ENCODE measurements around the gene BCAP31.
"Not testable (repeated sequence)": the region's sequence is repeated elsewhere in the genome, so short reads cannot be mapped to it uniquely, and the experiment has no call there.

The BCAP31 gene

DNA sequence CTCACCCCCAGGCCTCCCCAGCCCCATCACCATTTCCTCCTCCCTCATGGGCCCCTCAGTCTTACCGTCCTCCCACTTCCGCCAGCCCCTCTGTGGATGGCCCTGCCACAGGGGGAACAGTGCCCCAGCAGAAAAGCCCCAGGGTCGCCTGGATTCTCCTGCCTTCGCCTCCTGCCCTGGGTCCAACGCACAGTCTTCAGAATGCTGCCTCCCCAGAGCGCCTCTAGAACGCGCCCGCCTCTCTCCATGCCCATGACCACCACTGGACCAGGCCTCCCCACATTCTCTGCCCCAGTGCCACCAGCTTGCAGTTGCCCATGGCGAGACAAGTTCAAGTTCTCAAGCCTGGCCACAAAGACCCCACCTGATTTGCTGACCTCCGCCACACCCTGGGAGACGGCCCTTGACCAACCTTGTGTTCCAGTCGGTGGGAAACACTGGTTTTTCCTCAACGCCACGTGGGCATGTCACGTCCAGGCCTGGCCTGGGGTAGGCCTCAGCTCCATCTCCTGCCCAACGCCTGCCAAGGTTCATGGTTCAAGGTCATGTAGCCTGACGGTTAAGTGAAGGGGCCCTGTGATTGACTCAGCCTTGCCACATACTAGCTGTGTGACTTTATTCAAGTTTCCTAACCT is 39.2 kb upstream of the BCAP31 start:
- in situ Hi-C loops (cut with MboI; ENCODE audit: low sequenced_read_pairs), result no loop called here

DNA sequence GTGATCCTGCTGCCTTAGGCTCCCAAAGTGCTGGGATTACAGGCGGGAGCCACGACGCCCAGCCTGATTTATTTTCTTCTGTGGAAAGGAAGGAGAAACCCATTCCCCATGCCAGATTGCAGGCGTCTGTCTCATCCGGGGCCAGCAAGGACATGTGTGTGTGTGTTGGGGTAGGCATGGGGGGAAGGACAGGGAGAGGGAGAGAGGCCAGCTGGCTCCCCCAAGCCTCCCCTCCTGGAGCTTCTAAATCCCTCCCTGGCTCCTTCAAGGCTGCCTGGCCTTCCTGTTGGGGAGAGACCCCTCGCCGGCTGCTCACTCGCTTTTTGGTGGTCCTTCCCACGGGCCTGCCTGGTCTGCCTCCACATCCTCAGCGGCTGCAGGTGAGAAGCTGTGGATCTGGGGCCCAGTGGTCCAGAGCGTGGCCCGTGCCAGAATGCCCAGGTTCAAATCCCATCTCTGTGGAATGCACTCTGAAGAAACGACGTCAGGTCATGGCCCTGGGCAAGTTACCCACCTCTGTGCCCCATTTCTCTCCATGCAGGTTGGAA is 38.5 kb upstream of the BCAP31 start:
- in situ Hi-C loops (cut with MboI; ENCODE audit: low sequenced_read_pairs), result no loop called here

DNA sequence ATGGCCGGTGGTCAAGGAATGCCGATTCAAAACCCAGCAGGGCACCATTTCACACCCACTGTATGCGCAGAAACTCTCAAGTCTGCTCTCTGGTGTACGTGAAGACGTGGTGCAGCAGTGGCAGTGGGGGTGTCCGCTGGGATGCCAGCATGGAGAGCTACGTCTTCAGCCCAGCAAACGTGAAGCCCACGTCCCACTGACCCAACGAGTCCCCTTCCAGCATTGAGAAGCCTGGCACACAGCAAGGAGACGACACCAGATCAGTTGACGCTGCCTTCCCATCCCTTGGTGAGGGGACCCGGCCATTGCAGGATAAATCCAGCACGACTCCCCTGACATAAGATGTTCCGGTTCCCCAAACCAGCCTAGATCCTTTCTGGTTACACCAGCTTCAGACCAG is 37.7 kb upstream of the BCAP31 start:
- in situ Hi-C loops (cut with MboI; ENCODE audit: low sequenced_read_pairs), result no loop called here

DNA sequence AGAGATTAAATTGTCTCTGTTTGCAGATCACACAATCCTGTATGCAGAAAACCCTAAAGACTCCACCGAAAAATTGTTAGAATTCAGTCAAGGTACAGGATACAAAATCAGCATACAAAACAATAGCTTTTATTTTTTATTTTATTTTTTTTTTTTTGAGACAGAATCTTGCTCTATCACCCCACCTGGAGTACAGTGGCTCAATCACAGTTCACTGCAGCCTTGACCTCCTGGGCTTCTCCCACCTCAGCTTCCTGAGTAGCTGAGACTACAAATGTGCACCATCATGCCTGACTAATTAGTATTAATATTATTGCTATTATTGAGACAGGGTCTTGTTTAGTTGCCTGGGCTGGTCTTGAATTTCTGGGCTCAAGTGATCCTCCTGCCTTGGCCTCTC is 30.9 kb upstream of the BCAP31 start:
- in situ Hi-C loops (cut with MboI; ENCODE audit: low sequenced_read_pairs), result no loop called here

DNA sequence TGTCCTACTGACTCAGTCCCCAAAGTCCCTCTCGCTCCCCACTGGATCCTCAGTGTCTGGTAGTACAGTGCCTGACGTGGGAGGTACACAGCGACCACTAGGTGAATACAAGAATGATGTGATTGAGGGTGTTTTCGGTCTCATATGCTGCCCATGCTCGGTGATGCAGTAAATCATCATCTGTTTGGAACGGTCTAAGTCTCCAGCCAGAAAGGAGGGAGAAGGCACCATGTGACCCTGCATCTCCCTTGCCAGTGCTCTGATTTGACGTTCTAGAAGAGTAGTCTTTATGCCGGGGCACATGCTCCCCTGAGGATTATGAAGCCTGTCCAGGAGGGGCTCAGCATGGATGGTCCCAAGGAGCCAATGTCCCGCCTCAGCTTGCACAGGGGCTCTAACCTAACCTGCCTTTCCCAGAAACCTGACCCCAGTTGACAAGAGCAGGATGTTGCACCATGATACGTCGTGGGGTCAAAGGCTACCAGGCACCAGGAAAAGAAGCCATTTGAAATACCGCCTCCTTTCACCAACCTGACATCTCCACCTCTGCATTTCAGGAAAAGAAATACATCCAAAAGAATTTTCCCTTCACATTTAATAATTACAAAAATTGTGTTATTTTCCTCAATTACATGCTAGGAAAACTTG is 26.1 kb upstream of the BCAP31 start:
- in situ Hi-C loops (cut with MboI; ENCODE audit: low sequenced_read_pairs), result no loop called here

DNA sequence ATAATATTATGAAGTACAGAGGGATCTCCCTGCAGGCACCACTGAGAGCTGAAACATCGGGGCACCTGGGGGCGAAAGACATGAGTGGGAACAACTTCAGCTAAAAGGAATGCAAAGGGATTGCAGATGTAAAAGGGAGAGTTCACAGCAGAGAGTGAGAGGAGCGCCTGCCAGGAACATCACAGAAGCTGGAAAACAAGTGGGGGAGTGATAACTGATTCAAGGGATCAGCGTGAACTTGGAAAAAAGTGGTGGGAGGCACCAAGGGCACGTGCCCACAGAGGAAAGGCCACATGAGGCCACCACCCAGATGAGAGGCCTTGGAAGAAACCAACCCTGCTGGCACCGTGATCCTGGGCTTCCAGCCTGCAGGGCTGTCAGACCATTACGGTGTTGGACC is 24.8 kb upstream of the BCAP31 start:
- in situ Hi-C loops (cut with MboI; ENCODE audit: low sequenced_read_pairs), result not testable (repeated sequence)

DNA sequence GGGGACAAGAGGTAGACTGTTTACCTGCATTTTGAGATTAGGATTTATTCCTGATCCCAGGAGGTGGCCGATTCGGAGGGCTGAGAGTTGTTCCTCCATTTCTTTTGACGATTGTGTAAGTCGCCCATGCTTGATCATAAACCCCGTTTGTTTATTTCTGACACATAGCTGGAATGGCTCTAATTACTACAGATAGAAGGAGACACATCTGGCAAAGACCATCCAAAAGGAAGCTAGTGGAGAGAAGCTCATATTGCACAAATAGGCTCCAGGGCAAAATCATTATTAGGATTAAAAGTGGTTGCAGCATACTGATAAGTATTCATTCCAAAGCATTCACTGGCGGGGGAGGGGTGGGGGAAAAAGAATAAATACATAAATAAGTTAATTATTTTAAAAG is 22.8 kb upstream of the BCAP31 start:
- in situ Hi-C loops (cut with MboI; ENCODE audit: low sequenced_read_pairs), result not testable (repeated sequence)

DNA sequence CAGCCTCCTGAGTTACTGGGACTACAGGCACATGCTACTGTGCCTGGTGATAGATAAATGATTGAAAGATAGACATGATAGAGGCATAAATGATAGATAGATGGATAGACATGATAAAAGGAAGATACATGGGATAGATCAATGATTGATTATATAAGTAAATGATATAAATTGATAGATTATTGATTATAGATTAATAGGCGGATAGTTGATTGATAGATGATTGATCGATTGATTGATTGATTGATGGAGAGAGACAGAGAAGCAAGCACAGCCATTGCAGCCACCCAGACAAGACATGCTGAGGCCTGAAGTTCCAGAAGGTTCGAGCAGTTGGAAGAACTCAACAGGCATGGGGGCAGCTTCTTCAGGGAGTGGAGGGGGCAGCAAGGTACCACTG is 22.2 kb upstream of the BCAP31 start:
- in situ Hi-C loops (cut with MboI; ENCODE audit: low sequenced_read_pairs), result no loop called here

DNA sequence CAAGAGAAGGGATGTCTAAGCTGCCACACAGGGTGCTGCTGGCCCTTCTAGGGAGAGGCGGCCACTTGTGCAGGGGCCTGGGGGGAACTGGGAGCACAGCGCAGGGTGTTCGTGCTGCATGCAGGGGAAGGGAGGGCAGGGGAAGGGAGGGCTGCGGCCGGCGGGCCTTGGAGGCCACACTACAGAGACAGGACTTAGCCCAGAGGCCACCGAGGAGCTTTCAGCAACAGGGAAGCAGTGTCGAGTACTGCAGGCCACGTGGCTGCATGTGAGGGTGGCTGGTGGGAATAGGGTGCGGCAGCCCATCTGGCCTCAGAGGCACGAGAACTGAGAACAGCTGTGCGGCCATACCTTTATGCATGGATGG is 20.9 kb upstream of the BCAP31 start:
- in situ Hi-C loops (cut with MboI; ENCODE audit: low sequenced_read_pairs), result not testable (repeated sequence)

DNA sequence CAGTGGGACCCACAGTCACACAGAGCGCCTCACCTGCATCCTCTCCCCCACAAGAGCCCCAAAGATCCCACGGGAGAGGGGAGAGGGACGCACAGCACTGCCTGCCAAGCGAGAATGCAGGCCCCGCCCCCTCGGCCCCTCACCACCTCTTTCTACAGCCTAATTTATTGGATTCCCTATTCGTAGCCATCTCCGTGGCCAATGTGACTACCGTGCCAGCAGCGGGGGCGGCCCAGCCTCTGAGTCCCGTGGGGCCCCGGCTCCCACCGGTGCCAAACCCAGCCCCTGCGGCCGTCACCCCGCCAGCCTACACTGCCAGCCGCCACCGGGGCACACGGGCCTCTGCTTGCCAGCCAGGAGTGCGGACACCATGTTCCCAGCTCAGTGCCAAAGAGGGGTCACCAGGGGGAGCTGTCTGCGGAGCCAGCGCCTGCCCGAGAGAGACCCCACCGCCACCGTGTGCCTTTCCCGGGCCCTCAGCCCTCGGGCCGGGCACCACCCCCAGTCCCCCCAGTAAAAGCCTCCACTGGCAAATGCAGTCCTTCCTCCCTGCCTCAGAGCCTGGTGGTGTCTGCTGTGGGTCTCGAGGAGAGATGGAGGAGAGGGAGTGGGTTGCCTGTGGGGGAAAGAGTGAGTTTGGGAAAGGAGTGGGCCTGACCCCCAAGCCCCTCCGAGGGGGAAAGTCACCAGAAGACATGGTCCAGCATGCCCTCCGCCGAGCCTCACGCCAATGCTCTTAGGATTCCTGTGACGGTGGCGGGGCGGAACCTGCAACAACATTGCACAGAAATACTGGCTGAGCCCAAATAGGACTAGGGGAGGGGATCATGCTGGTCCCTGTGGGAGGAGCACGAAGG is 20.3 kb upstream of the BCAP31 start:
- in situ Hi-C loops (cut with MboI; ENCODE audit: low sequenced_read_pairs), result no loop called here

DNA sequence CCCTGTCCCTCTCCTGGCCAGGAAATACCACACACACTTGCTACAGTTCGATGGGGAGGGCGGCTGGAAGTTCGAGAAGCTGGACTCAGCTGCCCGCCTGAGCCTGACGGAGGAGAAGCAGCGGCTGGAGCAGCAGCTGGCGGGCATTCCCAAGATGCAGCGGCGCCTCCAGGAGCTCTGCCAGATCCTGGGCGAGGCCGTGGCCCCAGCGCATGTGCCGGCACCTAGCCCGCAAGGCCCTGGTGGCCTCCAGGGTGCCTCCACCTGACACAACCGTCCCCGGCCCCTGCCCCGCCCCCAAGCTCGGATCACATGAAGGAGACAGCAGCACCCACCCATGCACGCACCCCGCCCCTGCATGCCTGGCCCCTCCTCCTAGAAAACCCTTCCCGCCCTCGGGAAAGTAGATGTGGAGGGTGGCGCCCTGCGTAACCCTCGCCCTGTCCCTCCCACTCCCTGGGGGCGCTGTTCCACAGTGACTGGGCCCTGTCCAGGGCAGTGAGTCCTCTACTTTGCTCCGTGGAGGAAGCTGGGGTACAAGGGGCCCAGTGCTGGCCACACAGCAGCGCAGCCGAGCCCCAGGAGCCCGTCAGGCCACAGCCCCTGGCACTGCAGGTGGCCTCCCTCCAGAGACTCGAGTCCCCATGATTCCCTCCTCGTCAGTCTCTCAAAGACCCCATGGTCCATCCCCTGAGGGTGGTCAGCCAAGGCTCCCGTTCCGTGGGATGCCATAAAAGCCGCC is 19.5 kb upstream of the BCAP31 start:
- in situ Hi-C loops (cut with MboI; ENCODE audit: low sequenced_read_pairs), result not testable (repeated sequence)

DNA sequence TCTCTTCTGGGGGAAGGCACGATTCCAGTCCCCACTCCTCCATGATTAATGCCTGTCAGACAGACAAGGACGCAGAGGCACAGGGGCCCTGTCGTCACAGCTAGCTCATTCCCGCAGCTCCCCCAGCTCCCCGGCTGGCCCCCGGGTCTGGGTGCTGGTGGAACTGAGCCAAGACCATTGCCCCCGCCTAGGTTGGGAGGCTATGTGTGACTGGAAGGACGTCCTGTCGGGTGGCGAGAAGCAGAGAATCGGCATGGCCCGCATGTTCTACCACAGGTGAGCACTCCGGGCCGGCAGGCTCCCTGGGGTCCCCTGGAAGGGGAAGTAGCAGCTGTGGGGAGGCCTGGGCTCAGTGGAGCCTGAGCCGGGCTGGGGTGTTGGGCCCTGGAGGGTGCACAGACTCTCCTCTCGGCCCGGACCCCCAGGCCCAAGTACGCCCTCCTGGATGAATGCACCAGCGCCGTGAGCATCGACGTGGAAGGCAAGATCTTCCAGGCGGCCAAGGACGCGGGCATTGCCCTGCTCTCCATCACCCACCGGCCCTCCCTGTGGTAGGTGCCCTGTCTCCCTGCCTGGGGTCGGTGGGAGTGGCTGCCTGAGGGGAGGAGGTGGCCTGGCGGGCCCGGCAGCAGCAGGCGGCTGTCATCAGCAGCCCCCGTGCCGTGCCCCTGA is 18.7 kb upstream of the BCAP31 start:
- in situ Hi-C loops (cut with MboI; ENCODE audit: low sequenced_read_pairs), result not testable (repeated sequence)

DNA sequence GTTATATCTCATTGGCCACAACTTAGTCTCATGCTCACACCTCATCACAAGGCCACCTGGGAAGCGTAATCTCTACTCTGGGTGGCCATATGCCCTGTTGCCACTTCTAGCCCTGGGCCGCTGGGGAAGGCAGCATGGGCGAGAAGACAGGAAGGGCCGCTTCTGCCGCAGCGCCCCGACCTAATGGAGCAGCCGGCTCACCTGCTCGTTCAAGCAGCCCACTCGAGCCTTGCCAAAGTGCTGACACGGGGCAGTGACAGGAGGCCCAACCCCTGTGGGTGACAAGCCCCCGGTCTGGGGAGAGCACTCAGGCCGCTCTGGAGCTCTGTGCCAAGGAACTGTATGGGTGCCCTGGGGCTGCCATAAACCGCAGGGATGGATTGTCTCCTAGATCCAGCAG is 17.9 kb upstream of the BCAP31 start:
- in situ Hi-C loops (cut with MboI; ENCODE audit: low sequenced_read_pairs), result not testable (repeated sequence)

DNA sequence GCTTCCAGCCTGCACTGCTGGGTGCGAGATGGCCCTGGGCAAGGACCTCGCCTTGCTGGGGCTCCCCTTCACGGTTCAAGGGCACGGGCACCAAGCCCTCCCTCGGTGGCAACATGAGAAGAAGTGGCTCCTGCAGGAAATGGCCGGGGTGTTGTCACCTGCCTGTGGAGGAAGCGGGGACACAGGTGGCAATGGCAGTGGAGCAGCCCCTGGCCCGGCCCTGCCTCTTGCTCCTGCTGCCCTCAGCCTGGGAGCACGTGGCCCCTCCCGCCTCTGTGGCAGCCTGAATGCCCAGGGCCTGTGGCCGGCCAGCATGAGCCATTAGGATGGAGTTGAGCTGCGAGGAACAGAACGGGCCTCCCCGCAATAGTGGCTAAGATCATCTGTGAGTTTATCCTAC is 17.3 kb upstream of the BCAP31 start:
- in situ Hi-C loops (cut with MboI; ENCODE audit: low sequenced_read_pairs), result no loop called here

DNA sequence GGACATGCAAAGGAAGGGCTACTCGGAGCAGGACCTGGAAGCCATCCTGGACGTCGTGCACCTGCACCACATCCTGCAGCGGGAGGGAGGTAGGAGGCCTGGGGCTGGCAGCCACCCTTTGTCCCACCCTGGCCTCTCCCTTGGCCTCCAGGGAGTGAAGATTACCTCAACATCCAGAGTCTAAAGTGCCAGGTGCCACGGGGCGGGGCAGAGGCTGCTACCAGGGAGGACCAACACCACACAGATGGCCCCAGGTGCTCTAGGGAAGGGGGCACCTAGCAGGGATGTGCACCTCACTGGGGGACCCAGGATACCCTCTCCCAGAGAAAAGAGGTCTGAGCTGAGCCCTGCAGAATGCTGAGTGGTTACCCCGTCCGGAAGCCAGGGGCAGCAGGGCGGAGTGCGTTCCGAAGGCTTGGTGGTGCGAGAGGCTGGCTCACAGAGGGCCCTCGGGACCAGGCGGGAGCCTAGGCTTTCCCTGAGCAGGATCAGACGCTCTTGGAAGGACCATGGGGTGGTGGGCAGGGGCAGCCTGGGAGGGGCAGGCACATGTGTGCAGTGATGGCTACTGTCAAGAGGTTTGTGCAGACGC is 16.5 kb upstream of the BCAP31 start:
- in situ Hi-C loops (cut with MboI; ENCODE audit: low sequenced_read_pairs), result no loop called here

DNA sequence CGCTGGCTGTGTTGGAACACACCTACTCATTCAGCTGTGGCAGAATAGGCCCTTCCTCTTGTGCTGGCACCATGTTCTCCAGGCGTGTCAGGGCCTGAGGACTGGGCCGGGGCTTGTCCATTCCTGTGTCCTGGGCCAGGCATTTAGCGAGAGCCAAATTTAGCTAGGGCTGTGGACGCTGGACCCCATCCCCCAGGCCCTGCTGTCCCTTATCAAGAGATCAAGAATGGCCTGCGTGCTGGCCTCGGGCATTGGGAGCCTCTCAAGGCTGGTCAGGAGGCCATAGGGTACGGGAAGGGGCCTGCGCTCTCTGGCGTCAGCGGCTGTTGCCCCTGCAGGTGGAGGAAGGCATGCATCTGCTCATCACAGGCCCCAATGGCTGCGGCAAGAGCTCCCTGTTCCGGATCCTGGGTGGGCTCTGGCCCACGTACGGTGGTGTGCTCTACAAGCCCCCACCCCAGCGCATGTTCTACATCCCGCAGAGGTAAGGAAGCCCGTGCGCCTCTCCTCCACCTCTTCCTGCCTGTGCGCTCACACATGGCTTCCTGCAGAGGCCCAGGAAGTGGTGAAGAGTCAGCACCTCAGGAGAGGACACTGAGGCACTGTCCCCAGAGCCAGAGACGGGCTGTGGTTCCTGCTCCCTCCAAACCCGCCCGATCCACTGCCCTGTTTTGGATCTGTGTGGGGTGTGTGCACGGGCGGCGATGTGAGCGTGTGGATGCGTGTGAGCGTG is 15.7 kb upstream of the BCAP31 start:
- in situ Hi-C loops (cut with MboI; ENCODE audit: low sequenced_read_pairs), result no loop called here

DNA sequence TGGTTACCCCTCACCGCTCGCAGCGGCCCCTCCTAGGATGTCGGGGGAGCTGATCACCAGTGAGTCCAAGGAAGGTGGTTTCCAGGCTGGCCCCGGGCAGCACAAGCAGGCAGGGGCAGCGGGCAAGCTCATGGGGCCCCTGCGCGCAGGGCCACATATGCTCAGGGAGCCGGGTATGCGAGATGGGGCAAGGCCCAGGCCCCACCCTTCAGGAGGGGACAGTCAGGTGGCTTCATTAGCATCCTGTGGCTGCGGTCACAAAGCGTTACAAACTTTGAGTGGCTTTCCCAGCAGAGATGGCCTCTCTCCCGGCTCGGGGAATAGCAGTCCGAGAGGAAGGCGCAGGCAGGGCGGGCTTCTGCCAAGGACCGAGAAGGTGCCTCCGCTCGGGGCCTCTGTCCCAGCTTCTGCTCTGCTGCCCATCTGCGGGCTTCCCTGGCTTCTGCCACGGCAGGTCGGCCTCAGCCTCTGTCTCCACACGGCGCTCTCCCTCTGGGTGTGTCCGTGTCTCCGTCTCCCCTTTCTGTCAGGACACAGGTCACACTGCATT is 13.9 kb upstream of the BCAP31 start:
- in situ Hi-C loops (cut with MboI; ENCODE audit: low sequenced_read_pairs), result no loop called here

DNA sequence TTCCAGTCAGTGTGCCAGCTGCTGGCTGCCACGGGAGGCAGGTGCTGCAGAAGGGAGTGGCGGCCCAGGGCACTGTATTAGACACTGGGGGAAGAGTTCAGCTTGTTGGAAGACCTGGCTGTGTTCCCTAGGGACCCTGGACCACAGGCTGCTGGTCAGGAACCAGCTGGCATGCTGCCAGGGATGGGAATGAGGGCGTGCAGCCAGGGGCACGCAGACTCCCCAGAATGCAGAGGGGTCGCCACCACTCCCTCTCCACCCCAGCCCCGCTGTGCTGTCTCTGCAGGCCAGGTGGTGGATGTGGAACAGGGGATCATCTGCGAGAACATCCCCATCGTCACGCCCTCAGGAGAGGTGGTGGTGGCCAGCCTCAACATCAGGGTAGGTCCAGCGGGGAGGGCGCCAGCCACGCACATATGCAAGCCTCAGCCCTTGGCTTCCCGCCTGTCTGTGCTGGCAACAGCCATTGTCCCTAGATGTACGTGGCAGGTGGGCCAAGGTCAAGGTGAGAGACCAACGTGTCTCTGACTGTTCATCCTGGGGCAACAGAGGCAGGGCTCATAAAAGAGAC is 12.8 kb upstream of the BCAP31 start:
- in situ Hi-C loops (cut with MboI; ENCODE audit: low sequenced_read_pairs), result no loop called here

Measured in HL-60/S4 treated with phorbol 12-myristate 13-acetate at 8.2 ng/mL for 4 days and 3 days (cell line).